Adrenal gland (tissue), 5 donors: ENCODE data around the gene SLIT3.

Source experiments
- CTCF ChIP-seq, 6 experiments: fragments of 450-650 bp in 4 of 6; fragments of 200-600 bp in 2 of 6; sonication (generic) in 1 of 6; IDR thresholded peaks; 1 replicate in 5 of 6; 2 replicates in 1 of 6; pipeline versions ENCODE4 v1.5.1 to v1.8.0; 2016 to 2021; ENCODE audit warnings: antibody characterized with exemption in 6 of 6, mild to moderate bottlenecking in 2 of 6, moderate library complexity in 1 of 6
- POLR2A ChIP-seq, 2 donors: fragments of 450-650 bp; IDR thresholded peaks; one replicate each; pipeline ENCODE4 v1.6.1; 2017; ENCODE audit warnings: antibody characterized with exemption in 2 of 2, mild to moderate bottlenecking in 2 of 2, moderate library complexity in 1 of 2
- donor health status: DM: no; HTN: no; CAD: no.

GRCh38 chr5:168816661-168817060 lies 484.3 kb downstream of the SLIT3 start:
- TF ChIP-seq CTCF (IDR thresholded peaks at IDR 0.05) (no peak), POLR2A (IDR thresholded peaks at IDR 0.05) (no peak)
